ENCODE results near the gene TTLL5. TPM values are rescaled to one million over a fixed set of nuclear protein-coding genes. Genes with fewer than 3 reads are reported as not detected.

TTLL5 gene
- total and polyA plus RNA-seq, 2 of the 4 experiments (the other 2 are of a cell fraction), result 11.9 to 16.7 TPM

DNA sequence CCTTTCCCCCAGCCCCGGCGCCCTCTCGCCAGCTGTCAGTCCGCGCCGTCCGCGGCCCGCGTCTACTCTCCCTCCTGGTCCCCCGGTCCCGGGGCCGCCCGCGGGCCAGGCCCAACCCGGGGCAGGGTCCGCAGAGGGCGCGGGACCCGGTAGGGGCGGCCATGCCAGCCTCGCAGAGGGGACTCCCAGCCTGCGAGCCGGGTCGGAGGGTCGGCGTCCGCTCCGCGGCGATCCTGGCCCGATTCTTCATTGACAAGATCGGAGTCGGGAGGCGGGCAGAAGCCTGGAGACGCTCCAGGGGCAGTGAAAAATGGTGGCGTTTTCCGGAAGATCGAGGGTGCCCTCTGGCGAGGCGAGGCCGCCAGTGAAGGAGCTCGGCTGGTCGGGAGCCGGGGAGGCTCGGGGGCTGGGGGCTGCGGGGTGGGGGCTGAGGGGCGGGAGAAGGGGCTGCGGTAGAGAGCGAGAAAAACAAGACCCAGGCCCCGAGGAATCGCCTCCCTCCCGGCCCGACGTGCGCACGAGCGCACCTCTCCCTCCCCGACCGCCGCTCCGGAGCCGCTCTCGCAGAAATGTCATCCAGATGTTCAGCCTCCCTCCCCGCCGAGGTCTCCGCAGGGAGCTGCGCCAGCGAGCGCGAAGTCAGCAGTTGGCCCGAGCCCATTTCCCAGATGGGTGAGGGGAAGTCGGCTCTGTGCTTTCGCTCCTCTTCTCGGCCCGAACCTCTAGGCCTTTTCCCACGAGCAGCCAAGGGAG is 321.4 kb downstream of the TTLL5 start:
- 1% methylated on average over 15 of the region's 77 CpGs; no CpG with 5 or more reads in 1 of the 2 experiments for WGBS, 2 experiments (ENCODE audit: extremely low coverage in 2 of 2, insufficient read length in 1 of 2)
- Histone ChIP-seq H3K36me3 (ENCODE audit: control insufficient read depth, insufficient read depth, low read length) (no peaks in the 10 kb centered on the region), H3K14ac (replicated peaks; ENCODE audit: low read depth, low read length) (no peak overlapping the region), H4K20me1 (ENCODE audit: insufficient read depth, low read length) (no peaks in the 10 kb centered on the region), H2BK20ac (ENCODE audit: low read depth, low read length) (no peak overlapping the region), H4K8ac (ENCODE audit: low read depth in 2 of 2, low read length in 2 of 2) (peak overlapping the region in 1 of 2 experiments; percentile 22; a peak in 1 of 4 replicates), H3K9me3 (ENCODE audit: control insufficient read depth, insufficient read depth, low read length) (no peaks in the 10 kb centered on the region), H3K23ac (ENCODE audit: low read depth, low read length) (no peak overlapping the region; the same call in 1 of the 2 replicates), H3K4ac (ENCODE audit: low read depth, low read length) (peak overlapping the region; percentile 36), H3K79me1 (ENCODE audit: low read depth in 1 of 2, low read length in 2 of 2) (peaks cover 7 to 15% of the 10 kb centered on the region in 2 experiments), H3K9me1 (ENCODE audit: insufficient read depth, low read length) (no peaks in the 10 kb centered on the region), H2BK15ac (ENCODE audit: low read depth, low read length) (no peak overlapping the region), H4K5ac (ENCODE audit: low read depth, low read length) (no peak overlapping the region; the same call in 1 of the 2 replicates), H3K4me2 (ENCODE audit: low read depth, low read length) (peak overlapping the region; percentile 78), H2AK9ac (replicated peaks; ENCODE audit: low read depth, low read length, poor library complexity) (peak overlapping the region; percentile 66), H4K91ac (ENCODE audit: insufficient read depth, low read depth, low read length) (no peak overlapping the region), H3K18ac (ENCODE audit: low read depth, low read length) (peak overlapping the region; percentile 26; the same call in 1 of the 2 replicates), H2AFZ (replicated peaks; ENCODE audit: low read length, poor library complexity) (peak overlapping the region; percentile 91), H3K56ac (ENCODE audit: extremely low read depth, insufficient read depth, low read length) (no peak overlapping the region), H3K27me3 (ENCODE audit: control insufficient read depth, insufficient read depth, low read length) (no peaks in the 10 kb centered on the region; the same call in 1 of the 2 replicates), H3K9ac (ENCODE audit: low read depth, low read length) (peak overlapping the region; percentile 54; the same call in 1 of the 2 replicates), H2BK5ac (ENCODE audit: low read depth, low read length, poor library complexity, severe bottlenecking) (peak overlapping the region; percentile 16), H2BK120ac (ENCODE audit: low read depth, low read length) (no peak overlapping the region), H3K27ac (ENCODE audit: insufficient read depth, low read length) (peak overlapping the region; percentile 66), H2AK5ac (ENCODE audit: low read depth, low read length) (no peak overlapping the region), H3K4me3 (ENCODE audit: insufficient read depth, low read depth, low read length) (peak overlapping the region; percentile 50), H3K4me1 (ENCODE audit: control insufficient read depth, insufficient read depth, low read length) (peaks cover 7% of the 10 kb centered on the region; the same call in 1 of the 2 replicates)
- dilution Hi-C loops (cut with HindIII; ENCODE audit: low sequenced_read_pairs, unreplicated experiment), result no loop called here
- POLR2A ChIA-PET (ENCODE audit: unreplicated experiment), result interaction anchor here (1.2 kb wide), 1 partner anchor 13 kb away, joined by 8 read pairs; no protein-coding TSS in a partner anchor
- peak; percentile 77 for DNase-seq
- peak; percentile 72 for ATAC-seq (ENCODE audit: low read depth)
- intact Hi-C loops (cut with micrococcal nuclease), result loop anchor here (1.0 to 5.0 kb wide), 5 partner anchors 76 to 405 kb away; partner anchors contain the start of gene FLVCR2
- in situ Hi-C loops (cut with MboI; ENCODE audit: low sequenced_read_pairs), result loop anchor here (5.0 to 25.0 kb wide), 4 partner anchors 188 to 1080 kb away; partner anchors contain the start of gene FLVCR2
- no TSS peak for BruUV-seq (replicated peaks)
- CTCF ChIA-PET, result interaction anchor here (0.6 to 5.3 kb wide), 14 partner anchors 9 to 405 kb away, joined by 3 to 63 read pairs (median 3); no protein-coding TSS in a partner anchor
- TF ChIP-seq CTCF (conservative IDR thresholded peaks at IDR 0.05; ENCODE audit: low read depth, low read length) (peak; percentile 72), MAZ (IDR thresholded peaks at IDR 0.05; ENCODE audit: borderline replicate concordance, low read depth, low read length) (peak; percentile 42; the same call in 1 of the 2 replicates), ELK1 (IDR thresholded peaks at IDR 0.05; ENCODE audit: borderline replicate concordance, low read depth, low read length) (no peak), BHLHE40 (IDR thresholded peaks at IDR 0.05; ENCODE audit: low read depth, low read length) (no peak), SMC3 (IDR thresholded peaks at IDR 0.05; ENCODE audit: low read depth, low read length) (peak; percentile 75), POLR2A (IDR thresholded peaks at IDR 0.05; ENCODE audit: low read depth, low read length) (peak; percentile 7; the same call in 1 of the 2 replicates), FOS (IDR thresholded peaks at IDR 0.05; ENCODE audit: low read depth, low read length) (no peak), CEBPB (IDR thresholded peaks at IDR 0.05; ENCODE audit: low read depth, low read length) (no peak), RCOR1 (IDR thresholded peaks at IDR 0.05; ENCODE audit: insufficient replicate concordance, low read length) (no peak), MXI1 (IDR thresholded peaks at IDR 0.05; ENCODE audit: borderline replicate concordance, low read depth, low read length) (no peak), RAD21 (IDR thresholded peaks at IDR 0.05; ENCODE audit: low read length) (peak; percentile 81), NFE2L2 (IDR thresholded peaks at IDR 0.05; ENCODE audit: low read depth, low read length) (no peak)
- TF ChIP-seq, protein P1, sequence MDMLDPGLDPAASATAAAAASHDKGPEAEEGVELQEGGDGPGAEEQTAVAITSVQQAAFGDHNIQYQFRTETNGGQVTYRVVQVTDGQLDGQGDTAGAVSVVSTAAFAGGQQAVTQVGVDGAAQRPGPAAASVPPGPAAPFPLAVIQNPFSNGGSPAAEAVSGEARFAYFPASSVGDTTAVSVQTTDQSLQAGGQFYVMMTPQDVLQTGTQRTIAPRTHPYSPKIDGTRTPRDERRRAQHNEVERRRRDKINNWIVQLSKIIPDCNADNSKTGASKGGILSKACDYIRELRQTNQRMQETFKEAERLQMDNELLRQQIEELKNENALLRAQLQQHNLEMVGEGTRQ (IDR thresholded peaks at IDR 0.05; ENCODE audit: low read depth, low read length), result no peak
